ENCODE data around the gene ST6GALNAC4.

ST6GALNAC4 gene

DNA sequence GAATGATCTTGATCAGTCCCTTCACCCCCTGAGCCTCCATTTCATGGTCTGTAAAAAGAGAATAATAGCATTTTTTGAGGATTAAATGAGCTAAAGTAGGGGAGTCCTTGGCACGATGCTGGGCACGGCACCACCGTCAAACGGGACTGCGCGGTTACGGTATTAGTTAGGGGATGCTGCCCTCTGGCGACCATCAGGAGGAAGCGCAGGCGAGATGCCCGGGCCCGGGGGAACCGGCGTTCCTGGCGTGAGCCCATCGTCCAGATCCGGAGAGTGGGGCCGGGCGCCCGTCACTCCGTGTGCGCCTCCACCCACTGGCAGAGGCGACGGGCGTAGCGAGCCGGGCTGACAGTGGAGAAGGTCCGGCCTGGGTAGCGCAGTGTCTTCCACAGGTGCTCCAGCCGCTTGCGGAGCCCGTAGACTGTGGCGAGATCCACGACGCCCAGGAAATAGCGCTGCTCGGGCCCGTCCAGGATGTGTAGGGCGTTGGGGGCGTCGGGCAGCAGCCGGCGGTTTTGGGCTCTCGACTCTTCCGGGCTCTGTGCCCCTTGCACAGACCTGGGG, 4.8 kb upstream of the ST6GALNAC4 start:
- Histone ChIP-seq H3K4me1 (ENCODE audit: control insufficient read depth, insufficient read depth, low read length) (peaks cover 3% of the 10 kb centered on the region; the same call in 1 of the 2 replicates), H3K36me3 (ENCODE audit: control insufficient read depth in 2 of 2, insufficient read depth in 1 of 2, low read length in 2 of 2) (no peaks in the 10 kb centered on the region), H3K27ac (ENCODE audit: extremely low read depth, low read depth, low read length) (no peak overlapping the region), H3K9me3 (ENCODE audit: control insufficient read depth, insufficient read depth, low read depth, low read length) (no peaks in the 10 kb centered on the region), H3K4me3 (ENCODE audit: low read depth, low read length) (no peak overlapping the region)
- CTCF ChIA-PET = interaction anchor here (0.5 to 8.6 kb wide), 60 partner anchors 8 to 724 kb away, joined by 3 to 65 read pairs (median 4); partner anchors contain the start of genes AK1, CDK9, PIP5KL1 and PTRH1
- TF ChIP-seq ZNF654 (tag by site-specific recombination; IDR thresholded peaks at IDR 0.05; ENCODE audit: low read depth) = peak; percentile 82
- TF ChIP-seq ZNF155 (tag by site-specific recombination; IDR thresholded peaks at IDR 0.05) = no peak
- no peak for TF ChIP-seq ZNF624 (tag by site-specific recombination; IDR thresholded peaks at IDR 0.05)
- no peak for TF ChIP-seq ZNF223 (tag by site-specific recombination; IDR thresholded peaks at IDR 0.05)
- peak; percentile 68 for TF ChIP-seq HIC1 (tag by site-specific recombination; IDR thresholded peaks at IDR 0.05)
- TF ChIP-seq KLF8 (tag by site-specific recombination; IDR thresholded peaks at IDR 0.05) = peak; percentile 32; the same call in 1 of the 2 replicates
- 0 out of 2 replicates have a peak, but pooled peaks have one; percentile 28 for TF ChIP-seq ZNF660 (tag by site-specific recombination; IDR thresholded peaks at IDR 0.05)
- TF ChIP-seq, protein P1, sequence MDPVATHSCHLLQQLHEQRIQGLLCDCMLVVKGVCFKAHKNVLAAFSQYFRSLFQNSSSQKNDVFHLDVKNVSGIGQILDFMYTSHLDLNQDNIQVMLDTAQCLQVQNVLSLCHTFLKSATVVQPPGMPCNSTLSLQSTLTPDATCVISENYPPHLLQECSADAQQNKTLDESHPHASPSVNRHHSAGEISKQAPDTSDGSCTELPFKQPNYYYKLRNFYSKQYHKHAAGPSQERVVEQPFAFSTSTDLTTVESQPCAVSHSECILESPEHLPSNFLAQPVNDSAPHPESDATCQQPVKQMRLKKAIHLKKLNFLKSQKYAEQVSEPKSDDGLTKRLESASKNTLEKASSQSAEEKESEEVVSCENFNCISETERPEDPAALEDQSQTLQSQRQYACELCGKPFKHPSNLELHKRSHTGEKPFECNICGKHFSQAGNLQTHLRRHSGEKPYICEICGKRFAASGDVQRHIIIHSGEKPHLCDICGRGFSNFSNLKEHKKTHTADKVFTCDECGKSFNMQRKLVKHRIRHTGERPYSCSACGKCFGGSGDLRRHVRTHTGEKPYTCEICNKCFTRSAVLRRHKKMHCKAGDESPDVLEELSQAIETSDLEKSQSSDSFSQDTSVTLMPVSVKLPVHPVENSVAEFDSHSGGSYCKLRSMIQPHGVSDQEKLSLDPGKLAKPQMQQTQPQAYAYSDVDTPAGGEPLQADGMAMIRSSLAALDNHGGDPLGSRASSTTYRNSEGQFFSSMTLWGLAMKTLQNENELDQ (tag by site-specific recombination; IDR thresholded peaks at IDR 0.05; ENCODE audit: low read depth) = no peak
- peak; percentile 54 for TF ChIP-seq ZEB2 (tag by site-specific recombination; IDR thresholded peaks at IDR 0.05)
- no peak for TF ChIP-seq OVOL3 (tag by site-specific recombination; IDR thresholded peaks at IDR 0.05)
- TF ChIP-seq ZNF121 (tag by site-specific recombination; IDR thresholded peaks at IDR 0.05) = peak; percentile 51; the same call in 1 of the 2 replicates
- no peak for TF ChIP-seq HOXA7 (CRISPR knock-in tag; IDR thresholded peaks at IDR 0.05; ENCODE audit: borderline replicate concordance)
- TF ChIP-seq ZBTB26 (tag by site-specific recombination; optimal IDR thresholded peaks at IDR 0.05) = peak; percentile 43
- no peak for TF ChIP-seq ZNF391 (tag by site-specific recombination; IDR thresholded peaks at IDR 0.05; ENCODE audit: borderline replicate concordance, low read depth)
- TF ChIP-seq CTCF (tag by site-specific recombination; IDR thresholded peaks at IDR 0.05) = peak; percentile 79
- peak; percentile 62 for TF ChIP-seq ZBTB8A (tag by site-specific recombination; IDR thresholded peaks at IDR 0.05)
- 0 out of 2 replicates have a peak, but pooled peaks have one; percentile 36 for TF ChIP-seq ZNF2 (tag by site-specific recombination; IDR thresholded peaks at IDR 0.05)
- TF ChIP-seq, protein P2, sequence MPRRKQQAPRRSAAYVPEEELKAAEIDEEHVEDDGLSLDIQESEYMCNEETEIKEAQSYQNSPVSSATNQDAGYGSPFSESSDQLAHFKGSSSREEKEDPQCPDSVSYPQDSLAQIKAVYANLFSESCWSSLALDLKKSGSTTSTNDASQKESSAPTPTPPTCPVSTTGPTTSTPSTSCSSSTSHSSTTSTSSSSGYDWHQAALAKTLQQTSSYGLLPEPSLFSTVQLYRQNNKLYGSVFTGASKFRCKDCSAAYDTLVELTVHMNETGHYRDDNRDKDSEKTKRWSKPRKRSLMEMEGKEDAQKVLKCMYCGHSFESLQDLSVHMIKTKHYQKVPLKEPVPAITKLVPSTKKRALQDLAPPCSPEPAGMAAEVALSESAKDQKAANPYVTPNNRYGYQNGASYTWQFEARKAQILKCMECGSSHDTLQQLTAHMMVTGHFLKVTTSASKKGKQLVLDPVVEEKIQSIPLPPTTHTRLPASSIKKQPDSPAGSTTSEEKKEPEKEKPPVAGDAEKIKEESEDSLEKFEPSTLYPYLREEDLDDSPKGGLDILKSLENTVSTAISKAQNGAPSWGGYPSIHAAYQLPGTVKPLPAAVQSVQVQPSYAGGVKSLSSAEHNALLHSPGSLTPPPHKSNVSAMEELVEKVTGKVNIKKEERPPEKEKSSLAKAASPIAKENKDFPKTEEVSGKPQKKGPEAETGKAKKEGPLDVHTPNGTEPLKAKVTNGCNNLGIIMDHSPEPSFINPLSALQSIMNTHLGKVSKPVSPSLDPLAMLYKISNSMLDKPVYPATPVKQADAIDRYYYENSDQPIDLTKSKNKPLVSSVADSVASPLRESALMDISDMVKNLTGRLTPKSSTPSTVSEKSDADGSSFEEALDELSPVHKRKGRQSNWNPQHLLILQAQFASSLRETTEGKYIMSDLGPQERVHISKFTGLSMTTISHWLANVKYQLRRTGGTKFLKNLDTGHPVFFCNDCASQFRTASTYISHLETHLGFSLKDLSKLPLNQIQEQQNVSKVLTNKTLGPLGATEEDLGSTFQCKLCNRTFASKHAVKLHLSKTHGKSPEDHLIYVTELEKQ (tag by site-specific recombination; IDR thresholded peaks at IDR 0.05; ENCODE audit: borderline replicate concordance) = no peak
- TF ChIP-seq SCRT2 (tag by site-specific recombination; IDR thresholded peaks at IDR 0.05) = peak; percentile 62; the same call in 1 of the 2 replicates
- peak; percentile 41; the same call in 1 of the 2 replicates for TF ChIP-seq SCRT1 (tag by site-specific recombination; IDR thresholded peaks at IDR 0.05; ENCODE audit: borderline replicate concordance)
- no peak for TF ChIP-seq WT1 (tag by site-specific recombination; IDR thresholded peaks at IDR 0.05)
- POLR2A ChIA-PET = interaction anchor here (0.9 to 1.7 kb wide), 3 partner anchors 11 to 697 kb away, joined by 3 to 4 read pairs (median 3); partner anchors contain the start of gene TOR2A
